GM12864 (cell line): ENCODE results near the gene TRIM9.

Experiments used
- DNase-seq: peaks from one replicate; pipeline ENCODE4 v3.0.0-alpha.2; 2011; ENCODE audit warnings: low read depth
- H3K4me3 ChIP-seq: 2 replicates; pipeline ENCODE4 v1.5.1; 2011; ENCODE audit warnings: mild to moderate bottlenecking, low read depth, low read length, control low read depth
- TF ChIP-seq, protein P1 (sequence below): IDR thresholded peaks from 2 replicates; pipeline ENCODE4 v1.5.1; 2011; ENCODE audit warnings: low read depth, mild to moderate bottlenecking, moderate library complexity, low read length, control low read depth, inconsistent platforms; ENCODE audit errors: missing control alignments

TRIM9 gene

DNA sequence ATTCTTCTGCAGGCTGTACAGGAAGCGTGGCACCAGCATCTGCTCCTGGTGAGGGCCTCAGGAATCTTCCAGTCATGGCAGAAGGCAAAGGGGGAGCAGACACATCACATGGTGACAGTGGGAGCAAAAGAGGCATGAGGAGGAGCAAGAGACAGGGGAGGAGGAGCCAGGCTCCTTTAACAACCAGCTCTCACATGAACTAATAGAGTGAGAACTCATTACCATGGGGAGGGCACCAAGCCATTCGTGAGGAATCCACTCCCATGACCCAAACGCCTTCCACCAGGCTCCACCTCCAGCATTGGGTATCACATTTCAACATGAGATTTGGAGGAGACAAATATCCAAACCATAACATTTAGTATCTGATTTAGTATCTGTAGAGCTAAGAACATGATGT, 14.7 kb upstream of the TRIM9 start:
- no peak for DNase-seq
- TF ChIP-seq, protein P1, sequence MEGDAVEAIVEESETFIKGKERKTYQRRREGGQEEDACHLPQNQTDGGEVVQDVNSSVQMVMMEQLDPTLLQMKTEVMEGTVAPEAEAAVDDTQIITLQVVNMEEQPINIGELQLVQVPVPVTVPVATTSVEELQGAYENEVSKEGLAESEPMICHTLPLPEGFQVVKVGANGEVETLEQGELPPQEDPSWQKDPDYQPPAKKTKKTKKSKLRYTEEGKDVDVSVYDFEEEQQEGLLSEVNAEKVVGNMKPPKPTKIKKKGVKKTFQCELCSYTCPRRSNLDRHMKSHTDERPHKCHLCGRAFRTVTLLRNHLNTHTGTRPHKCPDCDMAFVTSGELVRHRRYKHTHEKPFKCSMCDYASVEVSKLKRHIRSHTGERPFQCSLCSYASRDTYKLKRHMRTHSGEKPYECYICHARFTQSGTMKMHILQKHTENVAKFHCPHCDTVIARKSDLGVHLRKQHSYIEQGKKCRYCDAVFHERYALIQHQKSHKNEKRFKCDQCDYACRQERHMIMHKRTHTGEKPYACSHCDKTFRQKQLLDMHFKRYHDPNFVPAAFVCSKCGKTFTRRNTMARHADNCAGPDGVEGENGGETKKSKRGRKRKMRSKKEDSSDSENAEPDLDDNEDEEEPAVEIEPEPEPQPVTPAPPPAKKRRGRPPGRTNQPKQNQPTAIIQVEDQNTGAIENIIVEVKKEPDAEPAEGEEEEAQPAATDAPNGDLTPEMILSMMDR = no peak
- H3K4me3 ChIP-seq = no peak overlapping the region

DNA sequence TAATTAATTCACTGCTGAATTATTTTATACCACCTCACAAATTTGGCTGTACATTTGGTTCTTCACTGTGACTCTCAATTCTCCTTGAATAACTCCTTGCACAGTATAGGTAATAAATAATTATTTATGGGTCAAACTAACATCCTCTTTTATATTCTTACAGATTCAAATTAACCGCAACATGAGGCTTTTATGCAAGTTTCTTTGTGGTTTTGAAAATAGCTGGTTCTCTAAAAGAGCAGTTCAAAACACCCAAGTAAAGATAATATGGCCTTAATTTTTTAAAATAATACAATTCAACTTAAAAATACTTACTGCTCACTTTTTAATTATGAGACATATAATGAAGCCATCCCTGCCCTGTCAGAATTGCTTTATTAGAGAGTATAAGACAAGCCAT, 12.9 kb upstream of the TRIM9 start:
- no peak overlapping the region for H3K4me3 ChIP-seq
- TF ChIP-seq, protein P1 = no peak
- no peak for DNase-seq

DNA sequence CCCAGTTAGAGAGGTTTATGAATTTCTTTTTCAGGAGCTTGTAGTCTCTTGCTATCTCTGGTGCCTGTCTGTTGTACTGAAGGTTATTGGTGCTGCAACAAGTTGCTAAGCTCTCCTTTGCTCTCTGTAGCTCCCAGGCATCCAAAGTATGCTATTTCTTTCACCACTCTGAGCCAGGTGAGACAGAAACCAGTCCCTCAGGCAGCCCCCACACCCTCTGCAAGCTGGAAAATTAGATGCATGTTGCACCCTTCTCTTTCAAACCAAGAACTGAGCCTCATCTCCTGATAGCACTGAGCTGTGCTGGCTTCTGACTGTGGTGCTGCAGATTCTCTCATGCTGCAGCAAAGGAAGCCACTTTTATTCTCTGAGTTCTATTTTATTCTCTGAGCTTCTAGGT, 9.6 kb upstream of the TRIM9 start:
- H3K4me3 ChIP-seq = no peak overlapping the region
- TF ChIP-seq, protein P1 = no peak
- no peak for DNase-seq

DNA sequence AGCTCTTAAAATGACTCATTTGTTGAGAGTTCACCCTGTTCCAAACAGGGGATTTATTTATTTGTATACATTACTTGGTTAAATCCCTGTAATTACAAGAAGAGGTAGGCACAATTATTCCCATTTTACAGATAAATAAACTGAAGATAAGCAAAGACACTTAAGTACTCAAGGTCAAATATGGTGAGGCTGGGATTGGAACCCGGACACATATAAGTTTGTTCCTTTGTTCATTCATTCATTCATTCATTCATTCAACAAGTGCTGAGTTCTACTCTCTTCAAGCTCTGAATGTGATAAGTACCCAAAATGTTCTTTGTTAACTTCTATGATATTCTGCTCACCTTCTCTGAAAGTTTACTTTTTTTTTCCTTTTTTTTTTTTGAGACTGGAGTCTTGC, 2.4 kb upstream of the TRIM9 start:
- H3K4me3 ChIP-seq = no peak overlapping the region
- TF ChIP-seq, protein P1 = no peak
- DNase-seq = no peak

DNA sequence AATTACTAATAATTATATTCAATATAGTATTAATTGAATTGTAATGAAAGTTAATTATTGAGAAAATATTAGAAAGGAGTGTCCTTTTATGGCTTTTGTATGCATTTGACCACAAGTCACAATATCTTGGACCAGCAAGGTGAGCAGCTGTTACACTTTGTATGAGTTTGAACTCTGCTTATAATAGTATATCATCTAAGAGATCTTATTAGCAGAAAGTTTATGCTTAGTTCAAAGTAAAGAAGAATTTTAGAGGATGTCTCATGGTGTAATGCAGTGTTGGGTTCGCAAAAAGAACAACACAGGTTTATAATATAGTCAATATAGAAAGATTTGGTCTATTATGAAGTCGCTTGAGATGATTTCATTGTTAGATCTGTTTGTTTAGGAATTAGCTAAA, 2.0 kb upstream of the TRIM9 start:
- TF ChIP-seq, protein P1 = no peak
- no peak for DNase-seq
- no peak overlapping the region for H3K4me3 ChIP-seq

DNA sequence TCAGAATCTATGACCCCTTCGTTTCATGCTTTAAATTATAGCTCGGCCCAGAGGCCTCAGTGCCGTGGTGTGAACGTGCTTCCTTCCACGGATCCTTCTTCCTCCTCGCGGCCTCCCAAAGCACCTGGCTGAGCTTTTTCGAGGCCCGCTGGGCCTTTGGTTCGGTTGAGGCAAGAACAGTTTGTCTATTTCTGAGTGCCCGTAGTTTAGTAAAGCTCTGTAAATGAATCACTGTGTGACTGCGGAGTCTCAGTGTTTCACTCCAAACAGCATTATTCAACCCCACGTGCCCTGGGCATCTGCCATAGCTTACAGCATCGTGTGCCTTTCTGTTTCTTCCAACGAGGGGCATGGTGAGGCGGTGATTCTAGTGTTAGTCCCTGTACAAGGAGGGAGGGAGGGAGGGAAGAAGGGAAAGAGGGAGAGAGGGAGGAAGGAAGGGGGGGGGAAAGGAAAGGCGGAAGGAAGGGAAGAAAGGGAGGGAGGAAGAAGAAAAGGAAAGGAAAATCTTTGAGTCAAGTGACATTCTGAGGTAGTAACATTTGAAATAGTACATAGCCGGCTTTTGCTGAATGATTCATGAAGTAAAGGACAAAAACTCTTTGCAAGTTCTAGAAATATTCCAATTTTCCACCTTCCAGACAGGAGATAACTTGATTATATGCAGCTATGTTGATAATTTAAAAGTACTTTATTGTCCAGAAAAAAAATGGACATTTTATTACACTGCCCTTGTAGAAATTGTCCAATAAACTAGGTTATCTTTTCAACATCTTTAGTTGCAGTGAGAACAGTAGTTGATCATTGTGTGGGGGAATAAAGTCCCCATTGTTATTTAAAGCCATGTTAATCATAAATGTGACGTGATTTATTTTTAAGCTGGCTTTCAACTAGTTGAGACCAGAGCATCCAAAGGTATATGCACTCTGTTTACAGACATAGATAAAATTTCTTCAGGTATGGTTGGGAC, 1.2 kb upstream of the TRIM9 start:
- DNase-seq = no peak
- TF ChIP-seq, protein P1 = no peak
- peak overlapping the region; percentile 84 for H3K4me3 ChIP-seq
